Stimulated activated CD8-positive, alpha-beta memory T cell treated with anti-CD3 and anti-CD28 coated beads, Interleukin-7, amount 100 ng/mL, for 4 hours (primary cell): ENCODE data around the gene TMEM45A.
"Not testable (repeated sequence)": the region's sequence is repeated elsewhere in the genome, so short reads cannot be mapped to it uniquely, and the experiment has no call there.

Experiments
- DNase-seq, 2 donors: peaks; one replicate each; pipeline ENCODE4 v3.0.0-alpha.2; 2020; ENCODE audit warnings: low read depth in 2 of 2

TMEM45A gene

GRCh38 chr3:100492059-100493006, at the start of gene TMEM45A:
Gene TMEM45A, plus strand, starts transcription at chr3:100492619. Its CDS starts 62,593 bp downstream, at chr3:100555212.
- peak; percentile 46 to 67 for DNase-seq

GRCh38 chr3:100443690-100444089, 48.7 kb upstream of the TMEM45A start:
- no peak for DNase-seq

- DNase-seq: not testable (repeated sequence)
Measured at GRCh38 chr3:100447067-100447466, 45.4 kb upstream of the TMEM45A start.

GRCh38 chr3:100448079-100448478, 44.3 kb upstream of the TMEM45A start:
- no peak for DNase-seq

GRCh38 chr3:100449214-100449613, 43.2 kb upstream of the TMEM45A start:
- DNase-seq: no peak

- DNase-seq: no peak
Measured at GRCh38 chr3:100454677-100455076, 37.7 kb upstream of the TMEM45A start.

- DNase-seq: no peak
Measured at GRCh38 chr3:100455841-100456550, 36.4 kb upstream of the TMEM45A start.

- DNase-seq: no peak
Measured at GRCh38 chr3:100456745-100457144, 35.7 kb upstream of the TMEM45A start.

GRCh38 chr3:100457811-100458210, 34.6 kb upstream of the TMEM45A start:
- DNase-seq: no peak

- no peak for DNase-seq
Measured at GRCh38 chr3:100458814-100459213, 33.6 kb upstream of the TMEM45A start.

- DNase-seq: no peak
Measured at GRCh38 chr3:100463002-100463401, 29.4 kb upstream of the TMEM45A start.

GRCh38 chr3:100463646-100464155, 28.7 kb upstream of the TMEM45A start:
- DNase-seq: no peak

- no peak for DNase-seq
Measured at GRCh38 chr3:100465892-100466777, 26.3 kb upstream of the TMEM45A start.

GRCh38 chr3:100467133-100467532, 25.3 kb upstream of the TMEM45A start:
- no peak for DNase-seq

GRCh38 chr3:100468676-100469075, 23.7 kb upstream of the TMEM45A start:
- no peak for DNase-seq

- no peak for DNase-seq
Measured at GRCh38 chr3:100470951-100471350, 21.5 kb upstream of the TMEM45A start.

- no peak for DNase-seq
Measured at GRCh38 chr3:100471444-100471843, 21.0 kb upstream of the TMEM45A start.

- DNase-seq: not testable (repeated sequence)
Measured at GRCh38 chr3:100477851-100478360, 14.5 kb upstream of the TMEM45A start.

GRCh38 chr3:100478521-100478920, 13.9 kb upstream of the TMEM45A start:
- not testable (repeated sequence) for DNase-seq

- no peak for DNase-seq
Measured at GRCh38 chr3:100480081-100480480, 12.3 kb upstream of the TMEM45A start.

GRCh38 chr3:100482176-100482575, 10.2 kb upstream of the TMEM45A start:
- DNase-seq: no peak
